ENCODE measurements around the gene MVD.

MVD gene

GRCh38 chr16:88617268-88618031 lies 45.4 kb downstream of the MVD start:
- no peak overlapping the region for H3K27ac ChIP-seq
- peaks cover 12% of the 10 kb centered on the region for H3K36me3 ChIP-seq (replicated peaks)

DNA sequence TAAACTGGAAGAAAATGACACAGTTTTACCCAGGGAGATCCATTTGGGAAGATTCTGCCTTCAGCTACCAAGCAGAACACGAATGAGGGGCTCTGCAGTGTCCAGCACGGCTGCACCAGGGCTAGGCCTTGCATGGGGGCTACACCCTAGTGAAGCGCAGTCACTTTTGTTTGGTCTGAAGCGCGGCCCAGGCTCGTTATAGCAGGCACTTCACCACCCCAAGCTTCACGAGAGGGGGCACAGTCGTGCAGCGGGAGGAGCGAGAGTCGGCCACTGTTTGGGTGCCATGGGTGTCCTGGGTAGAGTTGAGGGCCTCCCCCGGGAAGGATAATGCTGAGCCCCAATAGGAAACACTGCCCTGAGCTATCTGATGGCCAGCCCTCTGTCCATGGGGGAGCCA lies 46.2 kb downstream of the MVD start:
- peaks cover 6% of the 10 kb centered on the region for H3K36me3 ChIP-seq (replicated peaks)
- H3K27ac ChIP-seq = no peak overlapping the region

More at GRCh38 chr16:88617268-88618031, 45.4 kb downstream of the MVD start:
- Histone ChIP-seq H3K4me3 (ENCODE audit: low read depth, low read length) (no peak overlapping the region), H3K27me3 (replicated peaks) (no peaks in the 10 kb centered on the region)
- TF ChIP-seq, protein P1, sequence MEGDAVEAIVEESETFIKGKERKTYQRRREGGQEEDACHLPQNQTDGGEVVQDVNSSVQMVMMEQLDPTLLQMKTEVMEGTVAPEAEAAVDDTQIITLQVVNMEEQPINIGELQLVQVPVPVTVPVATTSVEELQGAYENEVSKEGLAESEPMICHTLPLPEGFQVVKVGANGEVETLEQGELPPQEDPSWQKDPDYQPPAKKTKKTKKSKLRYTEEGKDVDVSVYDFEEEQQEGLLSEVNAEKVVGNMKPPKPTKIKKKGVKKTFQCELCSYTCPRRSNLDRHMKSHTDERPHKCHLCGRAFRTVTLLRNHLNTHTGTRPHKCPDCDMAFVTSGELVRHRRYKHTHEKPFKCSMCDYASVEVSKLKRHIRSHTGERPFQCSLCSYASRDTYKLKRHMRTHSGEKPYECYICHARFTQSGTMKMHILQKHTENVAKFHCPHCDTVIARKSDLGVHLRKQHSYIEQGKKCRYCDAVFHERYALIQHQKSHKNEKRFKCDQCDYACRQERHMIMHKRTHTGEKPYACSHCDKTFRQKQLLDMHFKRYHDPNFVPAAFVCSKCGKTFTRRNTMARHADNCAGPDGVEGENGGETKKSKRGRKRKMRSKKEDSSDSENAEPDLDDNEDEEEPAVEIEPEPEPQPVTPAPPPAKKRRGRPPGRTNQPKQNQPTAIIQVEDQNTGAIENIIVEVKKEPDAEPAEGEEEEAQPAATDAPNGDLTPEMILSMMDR (IDR thresholded peaks at IDR 0.05; ENCODE audit: low read depth, low read length, missing control alignments) = no peak
- DNase-seq = no peak
- in situ Hi-C loops (cut with HindIII; ENCODE audit: low pct_ligation_motif_present, low sequenced_read_pairs) = no loop called here

DNA sequence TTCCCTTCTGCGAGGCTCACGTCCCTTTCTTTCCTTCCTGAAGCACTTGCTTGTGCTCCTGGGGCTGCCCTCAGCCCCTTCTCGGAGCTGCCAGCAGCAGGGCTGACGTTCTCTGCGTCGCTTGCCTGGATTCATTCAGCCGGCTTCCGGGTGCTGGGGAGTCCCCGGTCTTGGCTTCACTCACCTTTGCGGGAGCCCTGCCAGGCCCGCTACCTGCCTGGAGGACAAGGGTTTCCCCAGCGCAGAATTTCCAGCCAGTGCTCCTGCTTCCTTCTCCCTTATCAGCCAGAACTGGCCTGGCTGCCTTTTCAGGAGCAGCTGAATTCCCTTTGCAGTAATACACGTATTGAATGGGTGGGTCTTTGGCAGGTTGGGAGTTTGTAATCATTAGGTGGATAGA lies 46.6 kb downstream of the MVD start:
- Histone ChIP-seq H3K4me3 (ENCODE audit: low read depth, low read length) (no peak overlapping the region), H3K27me3 (replicated peaks) (no peaks in the 10 kb centered on the region), H3K27ac (no peak overlapping the region), H3K36me3 (replicated peaks) (peaks cover 10% of the 10 kb centered on the region)
- in situ Hi-C loops (cut with HindIII; ENCODE audit: low pct_ligation_motif_present, low sequenced_read_pairs) = no loop called here
- no peak for DNase-seq
- TF ChIP-seq, protein P1 (IDR thresholded peaks at IDR 0.05; ENCODE audit: low read depth, low read length, missing control alignments) = no peak

More for the DNA sequence above, 46.2 kb downstream of the MVD start:
- no peak for DNase-seq
- in situ Hi-C loops (cut with HindIII; ENCODE audit: low pct_ligation_motif_present, low sequenced_read_pairs) = no loop called here
- Histone ChIP-seq H3K27me3 (replicated peaks) (no peaks in the 10 kb centered on the region), H3K4me3 (ENCODE audit: low read depth, low read length) (no peak overlapping the region)
- TF ChIP-seq, protein P1 (IDR thresholded peaks at IDR 0.05; ENCODE audit: low read depth, low read length, missing control alignments) = no peak

GRCh38 chr16:88614818-88615580 lies 47.9 kb downstream of the MVD start:
- no peak for DNase-seq
- in situ Hi-C loops (cut with HindIII; ENCODE audit: low pct_ligation_motif_present, low sequenced_read_pairs) = no loop called here
- TF ChIP-seq, protein P1 (IDR thresholded peaks at IDR 0.05; ENCODE audit: low read depth, low read length, missing control alignments) = no peak

GRCh38 chr16:88613911-88614817 lies 48.7 kb downstream of the MVD start:
- no peak overlapping the region for H3K4me3 ChIP-seq (ENCODE audit: low read depth, low read length)
- peaks cover 28% of the 10 kb centered on the region for H3K36me3 ChIP-seq (replicated peaks)
- TF ChIP-seq, protein P1 (IDR thresholded peaks at IDR 0.05; ENCODE audit: low read depth, low read length, missing control alignments) = no peak
- no peak for DNase-seq
- H3K27ac ChIP-seq = no peak overlapping the region
- in situ Hi-C loops (cut with HindIII; ENCODE audit: low pct_ligation_motif_present, low sequenced_read_pairs) = no loop called here
- no peaks in the 10 kb centered on the region for H3K27me3 ChIP-seq (replicated peaks)

More at GRCh38 chr16:88614818-88615580, 47.9 kb downstream of the MVD start:
- Histone ChIP-seq H3K4me3 (ENCODE audit: low read depth, low read length) (no peak overlapping the region), H3K36me3 (replicated peaks) (peaks cover 23% of the 10 kb centered on the region), H3K27ac (no peak overlapping the region), H3K27me3 (replicated peaks) (no peaks in the 10 kb centered on the region)
